Transverse colon (tissue), 4 donors: ENCODE results near the gene LRRC8C.

ENCODE experiments used
- CTCF ChIP-seq, 5 experiments: fragments of 200-600 bp in 3 of 5; fragments of 450-650 bp in 2 of 5; sonication (generic) in 3 of 5; IDR thresholded peaks; 1 replicate in 2 of 5; 2 replicates in 3 of 5; pipeline ENCODE4 v1.5.1; 2016 to 2017; ENCODE audit warnings: antibody characterized with exemption in 5 of 5, inconsistent platforms in 3 of 5, mild to moderate bottlenecking in 2 of 5, moderate library complexity in 1 of 5
- POLR2A ChIP-seq: fragments of 450-650 bp; IDR thresholded peaks from one replicate; pipeline ENCODE4 v1.6.1; 2016; ENCODE audit warnings: antibody characterized with exemption, mild to moderate bottlenecking, moderate library complexity
- POLR2AphosphoS5 ChIP-seq, 3 donors: sonication (generic); formaldehyde crosslinking; IDR thresholded peaks; one replicate each; pipeline ENCODE4 v1.6.1; 2016; ENCODE audit warnings: antibody characterized with exemption in 3 of 3

DNA sequence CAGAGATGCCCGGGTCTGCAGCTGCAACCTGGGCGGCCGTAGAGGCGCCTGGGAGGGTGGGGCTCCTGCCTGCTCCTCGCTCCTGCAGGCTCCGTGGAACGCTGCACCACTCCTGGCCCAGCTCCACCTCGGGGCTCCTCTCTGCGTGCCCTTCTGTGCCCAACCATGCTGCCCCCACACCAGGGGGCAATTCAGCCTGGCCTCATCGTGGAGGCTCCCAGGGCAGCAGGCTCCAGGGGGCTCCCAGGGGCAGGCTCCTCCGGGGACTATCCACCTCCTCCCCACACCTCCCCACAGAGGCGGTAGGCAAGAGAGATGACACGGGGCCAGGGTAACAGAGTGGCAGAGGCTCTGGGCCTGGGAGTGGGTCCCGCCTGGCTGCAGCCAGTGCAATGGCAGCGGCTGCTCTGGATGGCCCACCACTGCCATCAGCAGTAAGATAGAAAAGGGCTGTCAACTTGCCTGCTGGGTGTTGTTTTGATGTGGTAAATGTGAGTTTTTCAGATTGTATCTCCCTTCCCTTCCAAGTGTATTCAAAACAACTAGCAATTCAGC is 22.4 kb upstream of the LRRC8C start:
- TF ChIP-seq CTCF (IDR thresholded peaks at IDR 0.05): no peak
- no peak for TF ChIP-seq POLR2AphosphoS5 (IDR thresholded peaks at IDR 0.05)
- no peak for TF ChIP-seq POLR2A
